ENCODE measurements around the gene PLAU.

GRCh38 chr10:73935895-73936294 lies 25.0 kb downstream of the PLAU start:
- no peak for TF ChIP-seq POLR2A (IDR thresholded peaks at IDR 0.05)
- TF ChIP-seq CTCF (IDR thresholded peaks at IDR 0.05), result no peak
- TF ChIP-seq POLR2AphosphoS5 (IDR thresholded peaks at IDR 0.05), result peak; percentile 74
